ENCODE data around the gene FDPS.
"Not testable (repeated sequence)": the region's sequence is repeated elsewhere in the genome, so short reads cannot be mapped to it uniquely, and the experiment has no call there.

Gene FDPS

DNA sequence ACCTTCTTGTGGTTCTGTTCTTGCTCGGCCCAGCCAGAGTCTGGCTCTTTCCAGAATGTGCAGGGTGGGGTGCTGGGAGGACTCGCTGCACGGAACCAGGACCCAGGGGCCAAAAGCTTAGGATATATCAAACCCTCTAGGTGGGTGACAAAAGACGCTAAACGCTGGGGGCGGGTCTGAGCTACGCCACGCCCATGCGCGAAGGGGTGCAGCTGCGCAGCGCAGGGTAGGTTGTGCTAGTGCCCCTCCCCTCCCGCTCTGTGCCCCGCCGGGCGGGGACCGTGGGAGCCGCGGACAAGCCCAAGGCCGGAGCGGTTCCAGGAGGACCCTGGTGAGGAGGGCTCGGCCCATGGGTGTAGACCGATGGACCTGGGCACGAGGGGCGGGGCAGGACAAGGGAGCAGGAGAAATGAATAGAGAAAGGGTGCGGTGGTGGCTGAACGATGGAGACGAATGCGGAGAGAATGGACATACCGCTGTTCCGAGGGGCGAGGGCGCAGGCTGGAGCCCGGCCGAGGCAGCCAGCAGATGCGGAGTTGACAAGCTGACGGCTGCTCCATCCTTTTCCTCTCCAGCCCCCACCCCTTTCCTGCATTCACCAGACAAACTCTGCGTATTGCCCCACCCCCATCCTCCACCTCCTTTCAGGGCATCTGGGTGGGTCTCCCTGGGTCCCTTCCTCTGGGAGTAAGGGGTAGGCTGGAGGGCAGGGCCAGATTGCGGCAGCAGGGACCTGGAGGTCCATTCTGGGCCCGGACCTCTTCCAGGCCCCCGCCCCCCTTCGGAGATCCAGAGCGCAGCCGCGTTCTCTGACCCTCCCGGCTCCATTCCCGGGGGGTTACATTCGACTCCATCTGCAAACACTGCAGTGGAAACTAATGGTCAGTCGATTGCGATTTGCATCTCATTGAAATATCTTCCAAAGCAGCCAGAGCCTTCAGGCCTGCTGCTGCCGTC lies 12.3 kb downstream of the FDPS start, which contains the start of gene RUSC1:
Gene RUSC1, plus strand, starts transcription at position 234 of the 957 bp plus-strand sequence. CDS start 880 bp downstream, outside the sequence.
- peak; percentile 69 for DNase-seq

DNA sequence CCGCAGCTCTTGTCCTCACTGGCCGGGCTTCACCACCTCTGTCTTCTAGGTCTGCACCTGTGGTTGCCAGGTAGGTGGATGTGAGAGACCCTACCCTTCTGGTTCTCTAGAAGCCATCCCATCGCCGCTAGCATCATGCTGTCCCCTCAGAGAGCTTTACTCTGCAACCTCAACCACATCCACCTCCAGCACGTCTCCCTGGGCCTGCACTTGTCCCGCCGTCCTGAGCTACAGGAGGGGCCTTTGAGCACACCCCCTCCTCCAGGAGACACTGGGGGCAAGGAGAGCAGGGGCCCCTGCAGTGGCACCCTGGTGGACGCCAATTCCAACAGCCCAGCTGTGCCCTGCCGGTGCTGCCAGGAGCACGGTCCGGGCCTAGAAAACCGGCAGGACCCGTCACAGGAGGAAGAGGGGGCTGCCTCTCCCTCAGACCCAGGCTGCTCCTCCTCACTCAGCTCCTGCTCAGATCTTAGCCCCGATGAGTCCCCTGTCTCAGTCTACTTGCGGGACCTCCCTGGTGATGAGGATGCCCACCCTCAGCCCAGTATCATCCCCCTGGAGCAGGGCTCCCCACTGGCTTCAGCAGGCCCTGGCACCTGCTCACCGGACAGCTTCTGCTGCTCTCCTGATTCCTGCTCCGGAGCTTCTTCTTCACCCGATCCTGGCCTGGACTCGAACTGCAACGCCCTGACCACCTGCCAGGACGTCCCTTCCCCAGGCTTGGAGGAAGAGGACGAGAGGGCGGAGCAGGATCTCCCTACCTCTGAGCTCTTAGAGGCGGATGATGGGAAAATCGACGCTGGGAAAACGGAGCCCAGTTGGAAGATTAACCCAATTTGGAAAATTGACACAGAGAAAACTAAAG lies 13.2 kb downstream of the FDPS start:
- DNase-seq, result no peak

GRCh38 chr1:155322571-155322952 lies 13.9 kb downstream of the FDPS start:
- no peak for DNase-seq

DNA sequence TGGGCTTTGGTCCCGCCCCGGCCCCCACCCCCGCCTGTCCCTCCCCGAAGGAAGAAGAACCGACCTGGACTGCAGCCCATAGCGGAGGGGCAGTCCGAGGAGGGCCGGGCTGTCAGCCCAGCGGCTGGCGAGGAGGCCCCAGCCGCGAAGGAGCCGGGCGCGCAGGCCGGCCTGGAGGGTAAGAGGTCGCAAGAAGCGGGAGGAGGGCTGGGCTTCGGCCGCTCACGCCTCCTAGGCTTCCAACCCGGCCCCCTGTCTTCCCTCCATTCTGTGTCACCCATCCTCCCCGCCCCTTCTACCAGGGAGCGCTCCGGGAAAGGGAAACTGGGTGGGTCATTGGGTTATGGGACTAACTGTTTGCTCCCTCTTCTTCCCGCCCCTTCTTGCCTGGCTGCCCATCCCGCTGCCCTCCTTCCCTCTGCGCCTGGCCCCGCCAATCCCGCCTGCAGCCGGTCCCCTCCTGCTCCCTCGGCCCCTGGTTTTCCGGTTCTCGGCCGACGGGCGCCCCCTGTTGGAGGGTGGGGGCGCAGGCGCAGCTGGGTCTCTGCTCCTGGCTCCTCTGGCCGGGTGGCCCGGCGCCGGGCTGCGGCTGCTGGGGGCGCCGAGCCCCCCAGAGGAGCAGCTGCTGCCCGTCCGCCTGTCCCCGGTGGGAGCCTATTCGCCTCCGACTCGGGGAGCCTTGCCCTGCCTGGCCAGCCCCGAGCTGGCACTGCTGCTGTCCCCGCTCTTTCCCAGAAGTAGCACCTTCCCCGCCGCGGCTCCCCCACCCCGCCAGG lies 14.5 kb downstream of the FDPS start:
- DNase-seq, result peak; percentile 87

- DNase-seq, result peak; percentile 73
These were observed 15.0 kb downstream of the FDPS start for GRCh38 chr1:155323729-155324036.

- DNase-seq, result peak; percentile 81
These were observed 15.5 kb downstream of the FDPS start for GRCh38 chr1:155324037-155324716.

DNA sequence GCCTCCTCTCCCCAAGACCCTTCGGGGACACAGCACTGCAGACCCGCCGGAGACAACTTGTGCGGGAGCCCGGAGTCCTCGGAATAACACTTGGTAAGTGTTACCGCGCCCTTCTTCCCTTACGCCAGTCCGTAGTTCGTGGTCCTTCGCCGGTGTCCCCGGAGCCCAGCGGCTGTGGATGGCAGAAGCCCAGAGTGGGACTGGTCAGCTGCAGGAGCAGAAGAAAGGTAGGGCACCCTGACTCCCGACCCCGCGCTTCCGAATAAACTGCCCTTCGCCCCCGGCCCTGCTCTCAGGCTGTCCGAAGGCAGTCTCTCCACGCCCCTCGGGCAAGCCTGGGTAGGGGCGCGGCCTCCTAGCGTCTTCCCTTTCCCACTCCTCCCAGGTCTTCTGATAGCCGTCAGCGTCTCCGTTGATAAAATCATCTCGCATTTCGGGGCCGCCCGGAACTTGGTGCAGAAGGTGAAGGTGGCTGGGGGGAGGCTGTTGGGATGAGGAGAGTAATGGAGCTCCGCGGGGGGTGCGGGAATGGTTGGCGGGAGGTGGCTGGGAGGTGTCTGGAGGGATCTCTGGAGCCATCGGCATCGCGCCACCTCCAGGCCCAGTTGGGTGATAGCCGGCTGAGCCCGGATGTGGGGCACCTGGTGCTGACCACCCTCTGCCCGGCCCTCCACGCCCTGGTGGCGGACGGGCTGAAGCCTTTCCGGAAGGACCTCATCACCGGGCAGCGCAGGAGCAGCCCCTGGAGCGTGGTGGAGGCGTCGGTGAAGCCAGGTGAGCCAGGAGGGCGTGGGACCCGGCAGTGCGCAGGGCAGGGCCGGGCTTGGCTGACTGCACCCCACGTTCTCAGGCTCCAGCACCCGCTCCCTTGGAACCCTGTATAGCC lies 16.3 kb downstream of the FDPS start:
- no peak for DNase-seq

- DNase-seq, result no peak
These were observed 16.9 kb downstream of the FDPS start for GRCh38 chr1:155325603-155325893.

DNA sequence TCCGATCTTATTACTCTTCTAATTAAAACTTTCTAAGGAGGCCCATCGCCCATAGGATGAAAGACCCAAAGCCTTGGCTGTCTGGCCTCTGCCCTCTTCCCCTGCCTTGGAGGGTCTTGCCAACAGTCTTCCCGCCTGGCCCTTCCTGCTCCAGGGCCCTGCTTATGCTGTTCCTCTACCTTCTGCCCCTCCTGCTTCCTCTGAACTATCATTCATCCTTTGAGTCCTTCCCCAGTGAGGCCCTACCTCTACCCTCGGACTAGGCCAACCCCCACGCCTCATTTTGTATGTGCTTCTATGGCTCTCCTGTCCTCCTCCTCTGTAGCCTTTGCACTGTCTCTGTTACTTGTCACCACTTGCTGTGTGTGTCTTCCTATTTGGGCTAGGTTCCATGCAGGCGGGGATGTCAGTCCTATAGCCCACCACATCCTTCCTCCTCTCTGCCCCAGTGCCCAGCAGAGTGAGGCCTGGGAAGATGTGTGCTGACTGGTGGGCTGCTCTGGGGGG lies 17.4 kb downstream of the FDPS start:
- no peak for DNase-seq

GRCh38 chr1:155326631-155327037 lies 18.0 kb downstream of the FDPS start:
- DNase-seq, result no peak

DNA sequence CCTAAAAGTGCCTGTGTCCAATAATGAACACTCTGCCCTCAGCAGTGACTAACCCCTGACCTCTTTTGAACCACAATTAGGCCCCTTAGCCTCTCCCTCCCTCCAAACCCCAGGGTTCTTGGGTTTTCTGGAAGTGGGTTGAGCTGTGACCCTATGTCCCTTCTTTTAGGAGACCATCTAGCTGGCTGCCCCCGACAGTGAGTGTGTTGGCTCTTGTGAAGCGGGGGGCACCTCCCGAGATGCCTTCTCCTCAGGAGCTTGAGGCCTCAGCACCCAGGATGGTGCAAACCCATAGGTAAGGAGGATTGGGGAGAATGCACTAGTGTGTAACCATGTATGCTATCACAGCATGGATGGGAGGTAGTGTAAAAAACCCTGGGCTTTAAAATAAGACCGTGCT lies 19.3 kb downstream of the FDPS start:
- DNase-seq, result no peak

DNA sequence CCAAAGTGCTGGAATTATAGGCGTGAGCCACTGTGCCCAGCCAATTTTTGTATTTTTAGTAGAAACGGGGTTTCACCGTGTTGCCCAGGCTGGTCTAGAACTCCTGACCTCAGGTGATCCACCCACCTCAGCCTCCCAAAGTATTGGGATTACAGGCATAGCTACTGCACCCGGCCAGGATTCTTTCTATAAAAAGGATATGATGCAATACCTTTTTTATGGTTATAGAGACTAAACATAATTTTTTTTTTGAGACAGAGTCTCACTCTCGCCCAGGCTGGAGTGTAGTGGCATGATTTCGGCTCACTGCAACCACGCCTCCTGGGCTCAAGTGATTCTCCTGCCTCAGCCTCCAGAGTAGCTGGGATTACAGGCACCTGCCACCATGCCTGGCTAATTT lies 20.2 kb downstream of the FDPS start:
- not testable (repeated sequence) for DNase-seq

GRCh38 chr1:155329980-155330598 lies 21.4 kb downstream of the FDPS start:
- DNase-seq, result no peak

DNA sequence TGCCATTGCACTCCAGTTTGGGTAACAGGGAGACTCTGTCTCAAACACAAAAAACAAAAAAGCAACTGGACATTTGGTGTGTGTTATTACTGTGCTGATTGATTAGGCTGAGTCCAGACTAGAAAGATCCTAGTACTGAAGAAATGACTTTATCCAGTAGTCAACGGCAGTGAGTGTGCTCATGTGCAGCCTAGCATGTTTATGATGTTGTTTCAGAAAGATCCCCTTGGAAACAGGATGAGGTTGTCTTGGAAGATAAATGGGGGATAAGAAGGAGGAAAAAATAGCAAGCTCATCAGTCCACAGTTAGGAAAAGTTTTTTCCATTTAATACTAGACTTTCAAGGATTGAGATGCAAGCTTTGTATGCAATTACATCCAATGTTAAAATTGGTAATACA lies 26.3 kb downstream of the FDPS start:
- DNase-seq, result no peak

DNA sequence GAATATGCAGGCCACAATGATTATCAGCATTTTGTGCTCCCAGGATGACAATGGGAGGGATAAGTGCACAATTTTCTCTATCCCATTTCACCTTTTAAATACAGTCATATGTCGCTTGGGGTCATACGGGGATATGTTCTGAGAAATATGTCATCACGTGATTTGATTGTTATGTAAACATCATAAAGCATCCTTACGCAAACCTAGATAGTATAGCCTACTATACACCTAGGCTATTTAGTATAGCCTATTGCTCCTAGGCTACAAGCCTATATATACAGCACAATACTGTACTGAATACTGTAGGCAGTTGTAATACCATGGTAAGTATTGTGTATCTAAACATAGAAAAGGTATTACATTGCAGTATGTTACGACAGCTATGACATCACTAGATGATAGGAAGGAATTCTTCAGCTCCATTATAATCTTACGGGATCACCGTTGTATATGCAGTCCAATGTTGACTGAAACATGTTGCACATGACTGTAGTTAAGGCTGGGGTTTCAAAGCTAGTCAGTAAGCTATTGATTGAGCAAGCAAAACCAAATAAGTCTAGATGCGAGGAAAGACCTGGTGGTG lies 30.9 kb downstream of the FDPS start:
- DNase-seq, result no peak

- no peak for DNase-seq
These were observed 34.2 kb downstream of the FDPS start for GRCh38 chr1:155342842-155343241.

GRCh38 chr1:155352631-155353030 lies 44.0 kb downstream of the FDPS start:
- no peak for DNase-seq

DNA sequence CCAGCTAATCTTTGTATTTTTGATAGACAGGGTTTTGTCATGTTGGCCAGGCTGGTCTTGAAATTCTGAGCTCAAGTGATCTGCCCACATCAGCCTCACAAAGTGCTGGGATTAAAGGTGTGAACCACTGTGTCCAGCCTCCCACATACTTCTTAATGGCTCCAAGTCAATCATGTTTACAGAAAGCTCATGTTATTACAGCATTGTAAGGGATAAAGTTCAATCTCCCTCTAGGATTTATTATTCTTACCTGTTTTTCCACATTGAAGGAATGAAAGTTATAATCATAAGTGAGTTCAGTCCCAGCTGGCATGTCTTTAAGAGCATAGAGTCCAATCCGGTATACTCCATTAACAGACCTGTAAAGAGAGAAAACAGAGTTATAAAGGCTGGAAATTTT lies 51.4 kb downstream of the FDPS start:
- DNase-seq, result no peak

Measured in activated CD4-positive, alpha-beta T cell treated with anti-CD3 and anti-CD28 coated beads, Interleukin-2, amount 50 U/mL, for 1 hour (primary cell).